SK-MEL-5 (cell line): ENCODE data around the gene LDLR. TPM values are rescaled to one million over a fixed set of nuclear protein-coding genes. Genes with fewer than 3 reads are reported as not detected.
A peak's percentile ranks its signal among the peaks of the same experiment; 100 is the strongest.
"Not testable (repeated sequence)": the region's sequence is repeated elsewhere in the genome, so short reads cannot be mapped to it uniquely, and the experiment has no call there.

Source experiments
- DNase-seq: peaks from one replicate; pipeline ENCODE4 v3.0.0-alpha.2; 2016; ENCODE audit warnings: low read depth, low spot score
- in situ Hi-C: cut with HindIII; loops from 2 replicates; pipeline ENCODE4 v1.10.0; 2016; ENCODE audit warnings: low sequenced_read_pairs, high pct_unique_total_duplicates, low pct_unique_long_range_greater_than_20kb
- total RNA-seq: library from RNA; depleted of rRNA; stranded (reverse); fragments of >200 nt; shearing (Covaris generic); gene quantifications from 2 replicates; pipeline ENCODE4 v1.2.3, GENCODE V29; 2014

LDLR gene
- total RNA-seq, 1 experiment from 2014 or later, result 51.2 TPM

DNA sequence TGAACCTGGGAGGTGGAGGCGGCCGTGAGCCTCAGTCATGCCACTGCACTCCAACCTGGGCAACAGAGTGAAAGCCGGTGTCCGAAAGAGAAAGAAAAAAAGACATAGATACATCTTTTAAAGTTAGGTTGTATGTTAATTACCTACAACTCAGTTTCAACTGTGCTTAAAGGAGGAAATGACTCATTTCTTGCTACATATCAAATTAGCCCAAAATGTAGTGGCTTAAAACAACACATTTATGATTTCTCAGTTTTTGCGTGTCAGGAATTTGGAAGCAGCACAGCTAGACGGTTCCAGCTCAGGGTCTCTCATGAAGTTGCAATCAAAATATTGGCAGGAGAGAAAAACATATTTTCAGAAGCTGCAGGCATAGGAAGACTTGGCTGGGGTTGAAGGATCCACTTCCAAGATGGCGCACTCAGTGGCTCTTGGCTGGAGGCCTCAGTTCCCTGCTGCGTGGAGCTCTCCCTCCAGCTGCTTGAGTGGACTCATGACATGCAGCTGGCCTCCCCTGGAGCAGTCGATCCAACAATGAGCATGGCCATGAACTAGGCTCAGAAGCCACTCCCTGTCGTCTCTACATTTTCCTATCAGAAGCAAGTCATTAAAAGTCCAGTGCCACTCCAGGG lies 7.1 kb downstream of the LDLR start:
- peak; percentile 30 for DNase-seq
- in situ Hi-C loops, result no loop called here

DNA sequence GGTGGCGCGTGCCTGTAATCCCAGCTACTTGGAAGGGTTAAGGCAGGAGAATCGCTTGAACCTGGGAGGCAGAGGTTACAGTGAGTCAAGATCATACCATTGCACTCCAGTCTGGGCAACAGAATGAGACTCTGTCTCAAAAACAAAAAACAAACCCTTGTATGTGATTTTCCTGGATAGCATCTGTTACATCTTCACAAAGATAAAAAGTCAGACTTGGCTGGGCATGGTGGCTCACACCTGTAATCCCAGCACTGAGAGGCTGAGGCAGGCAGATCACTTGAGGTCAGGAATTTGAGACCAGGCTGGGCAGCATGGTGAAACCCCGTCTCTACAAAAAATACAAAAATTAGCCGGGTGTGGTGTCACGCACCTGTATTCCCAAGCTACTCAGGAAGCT lies 8.1 kb downstream of the LDLR start:
- in situ Hi-C loops, result not testable (repeated sequence)

DNA sequence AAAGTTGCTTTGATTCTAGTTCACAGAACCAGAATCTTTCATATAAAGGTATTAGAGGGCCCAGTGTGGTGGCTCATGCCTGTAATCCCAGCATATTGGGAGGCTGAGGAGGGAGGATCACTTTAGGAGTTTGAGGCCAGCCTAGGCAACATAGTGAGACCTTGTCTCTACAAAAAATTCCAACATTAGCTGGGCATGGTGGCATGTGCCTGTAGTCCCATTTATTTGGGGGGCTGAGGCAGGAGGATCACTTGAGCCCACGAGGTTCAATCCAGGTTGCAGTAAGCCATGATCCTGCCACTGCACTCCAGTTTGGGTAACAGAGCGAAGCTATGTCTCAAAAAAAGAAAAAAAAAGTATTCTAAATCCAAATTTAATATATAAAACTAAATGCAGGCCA lies 9.1 kb downstream of the LDLR start:
- in situ Hi-C loops, result no loop called here
- DNase-seq, result no peak

More for the DNA sequence above, 8.1 kb downstream of the LDLR start:
- DNase-seq, result not testable (repeated sequence)

DNA sequence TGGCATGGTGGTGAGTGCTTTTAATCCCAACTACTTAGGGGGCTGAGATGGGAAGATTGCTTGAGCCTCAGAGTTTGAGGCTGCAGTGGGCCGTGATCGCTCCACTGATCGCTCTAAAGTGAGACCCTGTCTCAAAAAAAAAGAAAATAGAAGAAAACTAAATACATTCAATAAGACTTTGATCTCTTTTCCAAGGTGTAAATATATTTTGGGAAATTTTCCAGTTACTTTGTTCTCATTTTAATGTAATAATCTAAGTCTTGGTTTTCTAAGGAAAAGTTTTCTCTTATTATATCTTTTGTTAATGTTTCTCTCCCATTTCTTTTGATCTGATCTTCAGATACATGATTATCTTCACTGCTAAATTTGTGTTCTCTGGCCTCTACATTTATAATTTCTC lies 9.6 kb downstream of the LDLR start:
- in situ Hi-C loops, result no loop called here
- no peak for DNase-seq

GRCh38 chr19:11100049-11100448 lies 10.8 kb downstream of the LDLR start:
- DNase-seq, result no peak
- in situ Hi-C loops, result no loop called here

- no peak for DNase-seq
- in situ Hi-C loops, result no loop called here
These were observed 11.8 kb downstream of the LDLR start for GRCh38 chr19:11101057-11101456.

- DNase-seq, result no peak
- in situ Hi-C loops, result no loop called here
These were observed 13.7 kb downstream of the LDLR start for GRCh38 chr19:11102944-11103343.

DNA sequence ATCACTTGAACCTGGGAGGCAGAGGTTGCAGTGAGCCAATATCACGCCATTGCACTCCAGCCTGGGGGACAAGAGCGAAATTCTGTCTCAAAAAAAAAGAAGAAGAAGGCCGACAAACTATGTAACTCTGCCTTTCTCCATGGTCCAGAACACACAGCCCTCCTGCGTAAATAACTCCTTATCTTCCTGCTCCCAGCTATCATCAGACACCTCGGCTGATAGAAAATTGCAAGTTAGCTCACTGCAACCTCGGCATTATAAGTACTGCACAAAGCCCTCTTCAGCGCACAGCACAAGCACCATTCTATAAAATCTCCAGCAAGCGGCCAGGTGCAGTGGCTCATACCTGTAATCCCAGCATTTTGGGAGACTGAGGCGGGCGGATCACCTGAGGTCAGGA lies 14.4 kb downstream of the LDLR start:
- in situ Hi-C loops, DNase-seq: not testable (repeated sequence)

DNA sequence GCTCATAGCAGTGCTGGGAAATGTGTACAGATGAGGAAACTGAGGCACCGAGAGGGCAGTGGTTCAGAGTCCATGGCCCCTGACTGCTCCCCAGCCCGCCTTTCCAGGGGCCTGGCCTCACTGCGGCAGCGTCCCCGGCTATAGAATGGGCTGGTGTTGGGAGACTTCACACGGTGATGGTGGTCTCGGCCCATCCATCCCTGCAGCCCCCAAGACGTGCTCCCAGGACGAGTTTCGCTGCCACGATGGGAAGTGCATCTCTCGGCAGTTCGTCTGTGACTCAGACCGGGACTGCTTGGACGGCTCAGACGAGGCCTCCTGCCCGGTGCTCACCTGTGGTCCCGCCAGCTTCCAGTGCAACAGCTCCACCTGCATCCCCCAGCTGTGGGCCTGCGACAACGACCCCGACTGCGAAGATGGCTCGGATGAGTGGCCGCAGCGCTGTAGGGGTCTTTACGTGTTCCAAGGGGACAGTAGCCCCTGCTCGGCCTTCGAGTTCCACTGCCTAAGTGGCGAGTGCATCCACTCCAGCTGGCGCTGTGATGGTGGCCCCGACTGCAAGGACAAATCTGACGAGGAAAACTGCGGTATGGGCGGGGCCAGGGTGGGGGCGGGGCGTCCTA lies 15.9 kb downstream of the LDLR start:
- in situ Hi-C loops, result no loop called here
- no peak for DNase-seq

GRCh38 chr19:11106477-11106876 lies 17.2 kb downstream of the LDLR start:
- DNase-seq, result no peak
- in situ Hi-C loops, result no loop called here

GRCh38 chr19:11108746-11109145 lies 19.5 kb downstream of the LDLR start:
- in situ Hi-C loops, result no loop called here
- no peak for DNase-seq

- in situ Hi-C loops, result no loop called here
- no peak for DNase-seq
These were observed 22.0 kb downstream of the LDLR start for GRCh38 chr19:11111117-11111770.

GRCh38 chr19:11111771-11112144 lies 22.5 kb downstream of the LDLR start:
- no peak for DNase-seq
- in situ Hi-C loops, result no loop called here

DNA sequence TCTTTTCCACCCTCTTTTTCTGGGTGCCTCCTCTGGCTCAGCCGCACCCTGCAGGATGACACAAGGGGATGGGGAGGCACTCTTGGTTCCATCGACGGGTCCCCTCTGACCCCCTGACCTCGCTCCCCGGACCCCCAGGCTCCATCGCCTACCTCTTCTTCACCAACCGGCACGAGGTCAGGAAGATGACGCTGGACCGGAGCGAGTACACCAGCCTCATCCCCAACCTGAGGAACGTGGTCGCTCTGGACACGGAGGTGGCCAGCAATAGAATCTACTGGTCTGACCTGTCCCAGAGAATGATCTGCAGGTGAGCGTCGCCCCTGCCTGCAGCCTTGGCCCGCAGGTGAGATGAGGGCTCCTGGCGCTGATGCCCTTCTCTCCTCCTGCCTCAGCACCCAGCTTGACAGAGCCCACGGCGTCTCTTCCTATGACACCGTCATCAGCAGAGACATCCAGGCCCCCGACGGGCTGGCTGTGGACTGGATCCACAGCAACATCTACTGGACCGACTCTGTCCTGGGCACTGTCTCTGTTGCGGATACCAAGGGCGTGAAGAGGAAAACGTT lies 24.0 kb downstream of the LDLR start:
- DNase-seq, result no peak
- in situ Hi-C loops, result no loop called here

GRCh38 chr19:11115042-11115441 lies 25.8 kb downstream of the LDLR start:
- in situ Hi-C loops, result no loop called here
- DNase-seq, result no peak

DNA sequence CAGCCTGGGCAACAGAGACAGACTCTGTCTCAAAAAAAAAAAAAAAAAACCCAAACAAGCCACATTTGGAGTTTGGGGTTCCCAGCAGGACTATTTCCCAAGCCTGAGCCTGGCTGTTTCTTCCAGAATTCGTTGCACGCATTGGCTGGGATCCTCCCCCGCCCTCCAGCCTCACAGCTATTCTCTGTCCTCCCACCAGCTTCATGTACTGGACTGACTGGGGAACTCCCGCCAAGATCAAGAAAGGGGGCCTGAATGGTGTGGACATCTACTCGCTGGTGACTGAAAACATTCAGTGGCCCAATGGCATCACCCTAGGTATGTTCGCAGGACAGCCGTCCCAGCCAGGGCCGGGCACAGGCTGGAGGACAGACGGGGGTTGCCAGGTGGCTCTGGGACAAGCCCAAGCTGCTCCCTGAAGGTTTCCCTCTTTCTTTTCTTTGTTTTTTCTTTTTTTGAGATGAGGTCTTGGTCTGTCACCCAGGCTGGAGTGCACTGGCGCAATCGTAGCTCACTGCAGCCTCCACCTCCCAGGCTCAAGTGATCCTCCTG lies 26.7 kb downstream of the LDLR start:
- in situ Hi-C loops, result no loop called here
- DNase-seq, result no peak

GRCh38 chr19:11116507-11116906 lies 27.2 kb downstream of the LDLR start:
- in situ Hi-C loops, result no loop called here
- no peak for DNase-seq

- in situ Hi-C loops, DNase-seq: not testable (repeated sequence)
These were observed 32.7 kb downstream of the LDLR start for GRCh38 chr19:11121963-11122362.
